B cell (primary cell): ENCODE results near the gene PLCL1. TPM values are rescaled to one million over a fixed set of nuclear protein-coding genes. Genes with fewer than 3 reads are reported as not detected.

Experiments used
- ATAC-seq: fragments of 200-7000 bp; cut with Tn5 transposase; one replicate; pipeline ENCODE4 v1.10.0; 2021; ENCODE audit warnings: low read depth, mild to moderate bottlenecking, moderate number of reproducible peaks, moderate library complexity
- CTCF ChIA-PET: fragments of 350-600 bp; sonication (Branson Sonifier 250); formaldehyde crosslinking; loops from one replicate; lab custom pipeline; 2021; ENCODE audit warnings: antibody characterized with exemption, inconsistent platforms; lab: Charles Lee
- POLR2A ChIA-PET: fragments of 350-600 bp; sonication (Branson Sonifier 250); formaldehyde crosslinking; loops from one replicate; lab custom pipeline; 2021; ENCODE audit warnings: antibody characterized with exemption; lab: Charles Lee
- DNase-seq: peaks from one replicate; pipeline ENCODE4 v3.0.0; 2013
- H2AFZ ChIP-seq: 2 replicates; pipeline ENCODE4 v1.6.1; 2012; ENCODE audit warnings: mild to moderate bottlenecking, low read depth, low read length; ENCODE audit not compliant: insufficient read depth, poor library complexity, severe bottlenecking
- H3K27ac ChIP-seq, 2 donors: 1 replicate in 1 of 2; 2 replicates in 1 of 2; pipeline ENCODE4 v1.5.1; 2012 to 2013; ENCODE audit warnings: low read length in 2 of 2, mild to moderate bottlenecking in 2 of 2, moderate library complexity in 1 of 2
- H3K27me3 ChIP-seq, 4 experiments: fragments of 200-600 bp in 1 of 4; sonication (generic) in 1 of 4; replicated peaks in 1 of 4; 1 replicate in 2 of 4; 2 replicates in 2 of 4; pipeline versions ENCODE4 v1.6.1 to v1.7.0; 2013 to 2016; ENCODE audit warnings: low read length in 3 of 4, mild to moderate bottlenecking in 2 of 4, mixed read lengths in 1 of 4, moderate library complexity in 1 of 4; ENCODE audit not compliant: insufficient read depth in 4 of 4, control insufficient read depth in 3 of 4; ENCODE audit errors: control extremely low read depth in 1 of 4
- H3K36me3 ChIP-seq, 2 experiments: replicated peaks in 1 of 2; 1 replicate in 1 of 2; 2 replicates in 1 of 2; pipeline versions ENCODE4 v1.6.1 to v1.7.1; 2013; ENCODE audit warnings: low read length in 1 of 2; ENCODE audit not compliant: insufficient read depth in 2 of 2, control insufficient read depth in 1 of 2; ENCODE audit errors: control extremely low read depth in 1 of 2, extremely low read depth in 1 of 2
- H3K4me1 ChIP-seq, 2 donors: fragments of 200-600 bp in 1 of 2; sonication (generic) in 1 of 2; 1 replicate in 1 of 2; 2 replicates in 1 of 2; pipeline versions ENCODE4 v1.5.1 to v1.6.1; 2013 to 2017; ENCODE audit warnings: low read length in 2 of 2; ENCODE audit not compliant: control insufficient read depth in 2 of 2, insufficient read depth in 2 of 2
- H3K4me2 ChIP-seq: replicated peaks from 2 replicates; pipeline ENCODE3; 2012; ENCODE audit warnings: mild to moderate bottlenecking, low read depth, low read length; ENCODE audit not compliant: poor library complexity, severe bottlenecking
- H3K4me3 ChIP-seq, 5 experiments: fragments of 200-600 bp in 1 of 5; sonication (generic) in 1 of 5; 1 replicate in 3 of 5; 2 replicates in 2 of 5; pipeline versions ENCODE4 v1.5.1 to v1.7.0; 2011 to 2016; ENCODE audit warnings: low read length in 4 of 5, mild to moderate bottlenecking in 4 of 5, low read depth in 2 of 5, control low read depth in 1 of 5, moderate library complexity in 1 of 5; ENCODE audit not compliant: insufficient read depth in 1 of 5; ENCODE audit errors: control extremely low read depth in 1 of 5, extremely low read depth in 1 of 5
- H3K79me2 ChIP-seq: fragments of 200-600 bp; sonication (generic); one replicate; pipeline ENCODE4 v1.6.0; 2016; ENCODE audit warnings: low read length; ENCODE audit not compliant: control insufficient read depth, insufficient read depth
- H3K9ac ChIP-seq: fragments of 200-600 bp; sonication (generic); 2 replicates; pipeline ENCODE4 v1.6.1; 2017; ENCODE audit warnings: mild to moderate bottlenecking, low read length, moderate library complexity
- H3K9me3 ChIP-seq, 3 donors: one replicate each; pipeline versions ENCODE4 v1.6.1 to v1.7.1; 2013; ENCODE audit warnings: low read length in 2 of 3; ENCODE audit not compliant: control insufficient read depth in 2 of 3, insufficient read depth in 1 of 3; ENCODE audit errors: control extremely low read depth in 1 of 3
- H4K20me1 ChIP-seq: 2 replicates; pipeline ENCODE4 v1.6.0; 2012; ENCODE audit warnings: mild to moderate bottlenecking, low read length; ENCODE audit not compliant: insufficient read depth, control insufficient read depth, poor library complexity, severe bottlenecking
- H3K27ac Mint-ChIP-seq: one replicate; pipeline ENCODE4 v1.8.0; 2021; ENCODE audit warnings: mixed read lengths
- H3K27me3 Mint-ChIP-seq: one replicate; pipeline ENCODE4 v1.8.0; 2021; ENCODE audit warnings: mixed read lengths
- H3K4me1 Mint-ChIP-seq: one replicate; pipeline ENCODE4 v1.8.0; 2021; ENCODE audit warnings: mixed read lengths
- H3K4me3 Mint-ChIP-seq: one replicate; pipeline ENCODE4 v1.8.0; 2021; ENCODE audit warnings: mixed read lengths
- H3K9me3 Mint-ChIP-seq: one replicate; pipeline ENCODE4 v1.8.0; 2022; ENCODE audit warnings: mixed read lengths; ENCODE audit not compliant: insufficient read depth
- EZH2 ChIP-seq: IDR thresholded peaks from 2 replicates; pipeline ENCODE4 v1.6.1; 2012; ENCODE audit warnings: borderline replicate concordance, low read depth, mild to moderate bottlenecking, moderate library complexity, low read length; ENCODE audit not compliant: insufficient read depth, poor library complexity, severe bottlenecking
- WGBS: methylation state at CpG from one replicate; pipeline ENCODE4 v1.1.5; 2013; ENCODE audit warnings: missing lambda C conversion rate; ENCODE audit not compliant: insufficient coverage; 5-methylcytosine and 5-hydroxymethylcytosine counted together
- intact Hi-C: fragments of 100-400 bp; cut with micrococcal nuclease; formaldehyde crosslinking; loops from one replicate; pipeline ENCODE4 v1.10.0; 2022
- polyA plus RNA-seq: library from polyadenylated mRNA; depleted of rRNA; stranded (reverse); fragments of >200 nt; gene quantifications from 2 replicates; pipeline ENCODE4 v1.2.3, GENCODE V29; 2012
- total RNA-seq, 2 donors: library from RNA; stranded (reverse); fragments of 120-200 nt in 1 of 2; gene quantifications; 1 replicate in 1 of 2; 2 replicates in 1 of 2; pipeline versions ENCODE4 v1.2.3 to v1.2.4, GENCODE V29; 2013 to 2022
- TF ChIP-seq, protein P1 (sequence below): fragments of 200-600 bp; IDR thresholded peaks from one replicate; pipeline ENCODE4 v1.8.0; 2022; ENCODE audit warnings: antibody characterized with exemption, mild to moderate bottlenecking

PLCL1 gene
- total and polyA plus RNA-seq, 2 donors (not counting 1 experiment from before 2014, with no cell fraction given) = 0.07 to 0.25 TPM

DNA sequence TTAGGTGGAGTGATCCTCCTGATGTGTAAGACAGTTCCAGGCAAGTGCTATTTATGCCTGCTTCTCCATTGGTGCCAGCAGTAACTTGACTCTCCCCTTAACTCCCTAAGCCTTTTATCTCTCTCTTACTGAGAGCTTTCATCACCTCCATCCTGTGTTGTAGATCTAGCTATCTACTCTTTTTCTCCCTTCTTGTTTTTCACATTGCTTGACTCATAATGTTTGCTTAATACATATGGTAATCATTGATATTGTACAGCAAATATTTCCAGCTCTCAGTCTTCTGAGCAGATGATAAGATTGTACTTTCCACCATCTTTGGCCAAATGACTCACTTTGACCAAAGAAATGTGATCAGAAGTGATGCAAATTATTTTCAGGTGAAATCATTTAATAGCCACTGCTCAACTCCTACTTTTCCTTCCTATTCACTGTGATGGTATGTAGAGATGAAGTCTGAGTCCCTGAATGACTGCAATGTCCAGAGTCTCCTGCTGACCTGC, 165.0 kb downstream of the PLCL1 start:
- Histone ChIP-seq H3K79me2 (no peaks in the 10 kb centered on the region), H4K20me1 (no peaks in the 10 kb centered on the region), H3K27ac (no peak overlapping the region), H2AFZ (no peak overlapping the region), H3K4me2 (no peak overlapping the region), H3K36me3 (no peaks in the 10 kb centered on the region), H3K27me3 (no peaks in the 10 kb centered on the region), H3K9me3 (no peaks in the 10 kb centered on the region), H3K4me3 (no peak overlapping the region), H3K9ac (no peak overlapping the region), H3K4me1 (no peaks in the 10 kb centered on the region)
- no peak overlapping the region for H3K27ac Mint-ChIP-seq
- peaks cover 2% of the 10 kb centered on the region for H3K9me3 Mint-ChIP-seq
- no peak for ATAC-seq
- H3K4me3 Mint-ChIP-seq = no peak overlapping the region
- ChIA-PET POLR2A (no interaction called here), CTCF (no interaction called here)
- no peak for DNase-seq
- H3K27me3 Mint-ChIP-seq = no peaks in the 10 kb centered on the region
- H3K4me1 Mint-ChIP-seq = no peaks in the 10 kb centered on the region
- no peak for TF ChIP-seq EZH2
- TF ChIP-seq, protein P1, sequence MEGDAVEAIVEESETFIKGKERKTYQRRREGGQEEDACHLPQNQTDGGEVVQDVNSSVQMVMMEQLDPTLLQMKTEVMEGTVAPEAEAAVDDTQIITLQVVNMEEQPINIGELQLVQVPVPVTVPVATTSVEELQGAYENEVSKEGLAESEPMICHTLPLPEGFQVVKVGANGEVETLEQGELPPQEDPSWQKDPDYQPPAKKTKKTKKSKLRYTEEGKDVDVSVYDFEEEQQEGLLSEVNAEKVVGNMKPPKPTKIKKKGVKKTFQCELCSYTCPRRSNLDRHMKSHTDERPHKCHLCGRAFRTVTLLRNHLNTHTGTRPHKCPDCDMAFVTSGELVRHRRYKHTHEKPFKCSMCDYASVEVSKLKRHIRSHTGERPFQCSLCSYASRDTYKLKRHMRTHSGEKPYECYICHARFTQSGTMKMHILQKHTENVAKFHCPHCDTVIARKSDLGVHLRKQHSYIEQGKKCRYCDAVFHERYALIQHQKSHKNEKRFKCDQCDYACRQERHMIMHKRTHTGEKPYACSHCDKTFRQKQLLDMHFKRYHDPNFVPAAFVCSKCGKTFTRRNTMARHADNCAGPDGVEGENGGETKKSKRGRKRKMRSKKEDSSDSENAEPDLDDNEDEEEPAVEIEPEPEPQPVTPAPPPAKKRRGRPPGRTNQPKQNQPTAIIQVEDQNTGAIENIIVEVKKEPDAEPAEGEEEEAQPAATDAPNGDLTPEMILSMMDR = no peak
- intact Hi-C loops = no loop called here

DNA sequence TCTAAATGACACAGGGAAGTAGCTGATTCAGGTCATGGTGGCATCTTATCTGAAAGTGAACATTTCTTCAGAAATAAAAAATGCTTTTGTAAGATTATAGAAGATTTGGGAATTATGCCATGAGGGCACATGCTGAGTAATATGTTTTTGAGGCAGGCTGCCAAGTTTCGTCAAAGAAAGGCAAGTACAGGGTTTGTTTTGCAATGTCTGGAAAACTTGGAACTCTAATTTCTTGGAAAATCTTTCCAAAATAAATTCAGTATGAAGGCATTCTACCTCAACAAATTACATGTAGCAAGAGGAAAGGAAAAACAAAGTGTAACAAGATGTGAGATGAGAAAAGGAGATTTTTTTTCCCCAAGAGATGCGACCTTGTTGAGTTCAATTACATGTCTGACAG, 167.7 kb downstream of the PLCL1 start:
- H2AFZ ChIP-seq = no peak overlapping the region
- no peak overlapping the region for H3K4me2 ChIP-seq
- H3K79me2 ChIP-seq = no peaks in the 10 kb centered on the region
- Mint-ChIP-seq H3K27ac (no peak overlapping the region), H3K27me3 (no peaks in the 10 kb centered on the region), H3K4me3 (no peak overlapping the region), H3K9me3 (no peaks in the 10 kb centered on the region), H3K4me1 (no peaks in the 10 kb centered on the region)
- H3K27ac ChIP-seq = no peak overlapping the region
- no peaks in the 10 kb centered on the region for H3K9me3 ChIP-seq
- no peak overlapping the region for H3K9ac ChIP-seq
- ChIA-PET CTCF (no interaction called here), POLR2A (no interaction called here)
- no peak for ATAC-seq
- TF ChIP-seq, protein P1 = no peak
- no peak for TF ChIP-seq EZH2
- no peaks in the 10 kb centered on the region for H3K4me1 ChIP-seq
- intact Hi-C loops = no loop called here
- no peak overlapping the region for H3K4me3 ChIP-seq
- H3K27me3 ChIP-seq = no peaks in the 10 kb centered on the region
- DNase-seq = no peak
- H3K36me3 ChIP-seq = no peaks in the 10 kb centered on the region
- H4K20me1 ChIP-seq = no peaks in the 10 kb centered on the region
- no CpG with 5 or more reads among the region's 2 CpGs for WGBS
